ENCODE results near the gene CHMP4B.
A peak's percentile ranks its signal among the peaks of the same experiment; 100 is the strongest.

Gene CHMP4B

DNA sequence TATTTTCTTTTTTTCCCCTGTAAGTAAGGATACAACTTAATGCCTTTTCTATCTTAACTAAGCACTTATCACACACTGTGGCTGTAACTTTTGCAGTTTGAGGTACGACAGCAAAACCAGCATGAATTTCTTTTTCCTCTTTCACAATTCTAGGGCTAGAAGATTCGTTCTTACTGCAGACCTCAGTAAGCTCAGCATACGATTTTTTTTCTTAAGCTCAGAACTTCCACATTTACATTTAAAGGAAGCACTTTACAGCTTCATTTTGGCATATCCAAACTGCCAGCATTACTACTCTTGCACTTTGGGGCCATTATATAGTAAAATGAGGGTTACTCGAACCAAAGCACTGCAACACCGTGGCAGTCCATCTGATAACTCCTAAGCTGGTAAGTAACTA is 889 bp upstream of the CHMP4B start:
- H3K36me3 ChIP-seq (ENCODE audit: insufficient read depth, low read length), result peaks cover 4% of the 10 kb centered on the region
- no peak overlapping the region for H3K4me3 ChIP-seq (ENCODE audit: low read length)
- no peak overlapping the region for H3K4me2 ChIP-seq (ENCODE audit: low read length)
- H3K27me3 ChIP-seq (ENCODE audit: control insufficient read depth, insufficient read depth, low read length), result no peaks in the 10 kb centered on the region
- H3K9me3 ChIP-seq (replicated peaks; ENCODE audit: low read length), result no peaks in the 10 kb centered on the region
- H3K9ac ChIP-seq (ENCODE audit: low read depth, low read length), result no peak overlapping the region
- peaks cover 12% of the 10 kb centered on the region for H3K4me1 ChIP-seq (ENCODE audit: control insufficient read depth, insufficient read depth, low read length)

DNA sequence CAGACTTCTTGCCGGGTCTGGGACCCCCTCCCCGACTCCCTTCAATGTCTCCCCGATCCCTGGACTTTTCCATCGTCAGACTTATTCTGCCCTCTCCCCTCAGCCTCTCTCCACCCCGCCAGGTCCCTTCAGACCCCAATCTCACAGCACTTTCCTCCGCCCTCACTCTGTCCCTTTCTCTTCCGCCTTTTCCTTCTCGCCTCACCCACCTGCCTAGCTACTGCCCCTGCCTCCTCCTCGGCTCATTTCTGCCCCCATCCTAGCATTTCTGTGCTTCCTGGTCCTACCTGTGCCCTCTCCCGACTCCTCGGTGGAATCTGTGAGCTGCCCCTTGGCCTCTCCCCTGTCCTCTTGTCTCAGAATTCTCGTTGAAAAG is 616 bp downstream of the CHMP4B start:
- peaks cover 12% of the 10 kb centered on the region for H3K4me1 ChIP-seq (ENCODE audit: control insufficient read depth, insufficient read depth, low read length)
- H3K4me3 ChIP-seq (ENCODE audit: low read length), result peak overlapping the region; percentile 81

DNA sequence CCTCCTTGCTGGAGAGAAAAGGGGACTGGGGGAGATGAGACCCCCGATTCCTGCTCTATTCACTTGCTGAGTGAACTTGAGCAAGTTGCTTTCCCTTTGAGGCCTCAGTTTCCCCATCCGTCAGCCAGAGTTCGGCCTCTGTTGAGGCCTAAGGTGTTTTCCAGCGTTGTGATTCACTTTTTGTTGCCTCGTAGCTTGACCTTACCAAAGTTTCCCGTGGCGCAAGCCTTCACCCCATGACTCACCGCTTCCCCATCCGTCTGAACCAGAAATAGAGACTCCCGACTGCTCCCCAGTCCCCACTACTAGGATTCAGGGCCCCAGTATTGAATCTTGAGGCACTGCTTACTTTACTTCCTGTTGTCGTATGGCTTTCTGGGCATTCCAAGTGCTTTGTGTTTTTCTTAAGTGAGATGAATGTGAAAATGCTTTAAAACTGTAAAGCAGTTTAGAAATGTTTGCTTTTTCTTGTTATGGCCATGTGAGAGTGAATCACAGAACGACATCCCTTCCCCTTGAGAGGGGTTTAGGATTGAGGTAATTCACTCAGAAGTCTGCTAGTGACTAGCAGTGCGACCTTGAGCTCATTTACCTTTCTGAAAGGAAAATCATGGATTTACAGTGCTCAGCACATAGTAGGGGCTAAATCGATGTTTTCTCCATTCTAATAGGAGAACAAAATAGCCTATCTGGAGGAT is 1.2 kb downstream of the CHMP4B start:
- Histone ChIP-seq H3K4me3 (ENCODE audit: low read length) (peak overlapping the region; percentile 81), H3K27me3 (ENCODE audit: control insufficient read depth, insufficient read depth, low read length) (no peaks in the 10 kb centered on the region), H3K4me2 (ENCODE audit: low read length) (peak overlapping the region; percentile 97), H3K36me3 (ENCODE audit: insufficient read depth, low read length) (peaks cover 4% of the 10 kb centered on the region), H3K4me1 (ENCODE audit: control insufficient read depth, insufficient read depth, low read length) (peaks cover 12% of the 10 kb centered on the region), H3K9ac (ENCODE audit: low read depth, low read length) (peak overlapping the region; percentile 96), H3K9me3 (replicated peaks; ENCODE audit: low read length) (no peaks in the 10 kb centered on the region)

More for the DNA sequence above, 616 bp downstream of the CHMP4B start:
- H3K9ac ChIP-seq (ENCODE audit: low read depth, low read length), result peak overlapping the region; percentile 96
- no peaks in the 10 kb centered on the region for H3K9me3 ChIP-seq (replicated peaks; ENCODE audit: low read length)
- peak overlapping the region; percentile 97 for H3K4me2 ChIP-seq (ENCODE audit: low read length)
- no peaks in the 10 kb centered on the region for H3K27me3 ChIP-seq (ENCODE audit: control insufficient read depth, insufficient read depth, low read length)
- peaks cover 4% of the 10 kb centered on the region for H3K36me3 ChIP-seq (ENCODE audit: insufficient read depth, low read length)

DNA sequence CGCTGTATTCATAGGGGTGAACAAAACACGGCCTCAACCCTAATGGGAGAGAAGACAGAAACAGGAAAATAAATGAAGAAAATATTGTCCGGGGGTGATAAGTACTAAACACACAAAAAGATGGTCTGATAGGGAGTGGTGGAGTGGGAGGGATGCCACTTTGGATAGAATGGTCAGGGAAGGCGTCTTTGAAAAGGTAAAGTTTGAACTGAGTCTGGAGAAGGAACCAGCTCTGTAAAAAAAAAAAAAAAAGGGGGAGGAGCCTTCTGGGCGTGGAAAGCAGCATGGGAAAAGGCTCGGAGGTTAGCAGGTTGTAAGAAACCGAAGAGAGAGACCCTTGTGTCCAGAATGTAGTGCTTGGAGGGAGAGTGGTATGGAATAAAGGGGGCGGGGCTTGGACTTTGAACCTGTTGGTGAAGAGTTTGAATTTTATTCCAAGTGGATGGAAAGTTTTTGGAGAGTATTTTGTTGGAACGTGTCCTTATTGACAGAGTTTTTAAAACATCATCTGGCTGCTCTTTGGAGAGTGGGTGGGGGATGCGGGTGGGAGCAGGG is 1.8 kb downstream of the CHMP4B start:
- H3K4me2 ChIP-seq (ENCODE audit: low read length), result peak overlapping the region; percentile 97
- H3K9me3 ChIP-seq (replicated peaks; ENCODE audit: low read length), result no peaks in the 10 kb centered on the region
- peaks cover 4% of the 10 kb centered on the region for H3K36me3 ChIP-seq (ENCODE audit: insufficient read depth, low read length)
- peak overlapping the region; percentile 96 for H3K9ac ChIP-seq (ENCODE audit: low read depth, low read length)
- H3K27me3 ChIP-seq (ENCODE audit: control insufficient read depth, insufficient read depth, low read length), result no peaks in the 10 kb centered on the region
- peaks cover 12% of the 10 kb centered on the region for H3K4me1 ChIP-seq (ENCODE audit: control insufficient read depth, insufficient read depth, low read length)
- peak overlapping the region; percentile 81 for H3K4me3 ChIP-seq (ENCODE audit: low read length)

DNA sequence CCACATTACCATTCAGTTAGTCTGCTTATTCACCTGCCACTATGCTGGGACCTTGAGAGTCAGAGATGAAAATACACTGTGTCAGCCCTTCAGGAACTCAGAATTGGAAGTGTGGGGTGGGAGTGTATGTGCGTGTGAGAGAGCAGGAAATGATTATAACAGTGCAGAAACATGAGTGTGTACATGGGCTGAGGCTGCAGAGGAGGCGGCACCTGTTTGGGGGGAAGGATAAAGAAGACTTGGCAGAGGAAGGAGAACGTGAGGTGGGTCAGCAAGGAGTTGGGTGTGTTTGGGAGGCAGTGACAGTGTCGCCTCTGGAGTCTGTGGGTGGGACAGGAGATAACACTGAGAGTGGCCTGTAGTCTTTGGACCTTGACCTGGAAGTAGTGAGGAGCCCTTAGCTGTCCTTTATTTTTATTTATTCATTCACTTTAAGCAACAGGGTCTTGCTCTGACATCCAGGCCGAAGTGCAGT is 3.1 kb downstream of the CHMP4B start:
- H3K9me3 ChIP-seq (replicated peaks; ENCODE audit: low read length), result no peaks in the 10 kb centered on the region
- H3K27me3 ChIP-seq (ENCODE audit: control insufficient read depth, insufficient read depth, low read length), result no peaks in the 10 kb centered on the region
- H3K4me2 ChIP-seq (ENCODE audit: low read length), result peak overlapping the region; percentile 1
- peaks cover 4% of the 10 kb centered on the region for H3K36me3 ChIP-seq (ENCODE audit: insufficient read depth, low read length)
- H3K4me1 ChIP-seq (ENCODE audit: control insufficient read depth, insufficient read depth, low read length), result peaks cover 12% of the 10 kb centered on the region
- H3K4me3 ChIP-seq (ENCODE audit: low read length), result no peak overlapping the region
- no peak overlapping the region for H3K9ac ChIP-seq (ENCODE audit: low read depth, low read length)

DNA sequence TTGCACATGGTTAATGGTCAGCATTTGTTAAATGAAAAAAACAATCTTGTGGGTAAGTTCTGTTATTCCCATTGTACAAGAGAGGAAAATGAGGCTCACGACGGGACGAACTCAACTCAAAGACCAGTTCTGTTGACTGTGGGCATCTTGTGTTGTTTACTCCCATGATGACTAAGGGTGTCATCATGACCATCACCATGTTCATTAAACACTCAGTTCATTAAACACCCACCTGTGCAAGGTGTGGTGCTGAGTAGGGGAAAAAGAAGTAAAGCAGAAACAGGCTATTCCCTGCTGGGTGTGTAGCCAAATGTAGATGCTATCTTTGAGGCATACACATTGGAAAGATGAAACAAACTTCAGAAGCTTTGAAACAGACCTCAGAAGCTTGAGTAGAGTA is 4.5 kb downstream of the CHMP4B start:
- H3K9ac ChIP-seq (ENCODE audit: low read depth, low read length), result no peak overlapping the region
- H3K4me2 ChIP-seq (ENCODE audit: low read length), result no peak overlapping the region
- H3K4me3 ChIP-seq (ENCODE audit: low read length), result no peak overlapping the region
- H3K27me3 ChIP-seq (ENCODE audit: control insufficient read depth, insufficient read depth, low read length), result no peaks in the 10 kb centered on the region
- peaks cover 12% of the 10 kb centered on the region for H3K4me1 ChIP-seq (ENCODE audit: control insufficient read depth, insufficient read depth, low read length)
- peaks cover 4% of the 10 kb centered on the region for H3K36me3 ChIP-seq (ENCODE audit: insufficient read depth, low read length)
- no peaks in the 10 kb centered on the region for H3K9me3 ChIP-seq (replicated peaks; ENCODE audit: low read length)

DNA sequence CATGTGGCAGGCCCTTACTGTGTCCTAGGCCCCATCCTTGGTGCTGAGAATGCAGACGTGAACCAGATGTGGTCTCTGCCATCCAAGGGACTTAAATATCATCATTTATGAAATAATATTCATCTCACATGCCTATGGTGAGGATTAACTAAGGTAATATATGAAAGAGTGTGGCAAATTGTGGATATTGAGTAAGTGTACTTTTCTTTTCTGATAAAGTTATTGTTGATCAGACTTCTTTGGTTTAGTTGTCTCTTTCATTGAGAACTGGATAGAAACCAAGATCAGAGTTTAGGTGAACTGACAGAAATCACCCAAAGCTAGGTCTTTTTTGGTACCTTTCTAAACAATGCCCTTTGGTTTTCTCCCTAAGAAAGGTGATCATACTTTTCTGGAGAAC is 5.0 kb downstream of the CHMP4B start:
- Histone ChIP-seq H3K27me3 (ENCODE audit: control insufficient read depth, insufficient read depth, low read length) (no peaks in the 10 kb centered on the region), H3K9me3 (replicated peaks; ENCODE audit: low read length) (no peaks in the 10 kb centered on the region), H3K36me3 (ENCODE audit: insufficient read depth, low read length) (peaks cover 4% of the 10 kb centered on the region), H3K4me2 (ENCODE audit: low read length) (no peak overlapping the region), H3K4me3 (ENCODE audit: low read length) (no peak overlapping the region), H3K9ac (ENCODE audit: low read depth, low read length) (no peak overlapping the region), H3K4me1 (ENCODE audit: control insufficient read depth, insufficient read depth, low read length) (peaks cover 12% of the 10 kb centered on the region)

DNA sequence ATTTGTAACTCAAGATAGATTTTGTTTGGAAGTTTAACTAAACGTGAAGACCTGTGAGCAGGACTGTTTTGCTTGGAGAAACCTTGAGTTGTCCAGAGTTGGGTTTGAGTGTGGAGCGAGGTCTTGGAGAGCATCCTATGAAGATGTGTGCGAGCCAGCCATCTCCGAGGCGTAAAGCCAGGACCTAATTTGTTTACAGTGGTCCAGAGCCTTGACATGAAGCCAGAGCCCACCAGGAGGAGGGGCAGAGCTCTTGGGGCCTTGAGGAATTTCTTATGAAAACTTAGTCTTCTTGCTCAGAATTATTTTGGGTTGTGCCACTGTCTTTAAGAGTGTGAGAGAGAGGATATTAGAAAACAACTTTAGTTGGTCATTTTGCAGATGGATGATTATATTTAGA is 6.3 kb downstream of the CHMP4B start:
- Histone ChIP-seq H3K27me3 (ENCODE audit: control insufficient read depth, insufficient read depth, low read length) (no peaks in the 10 kb centered on the region), H3K4me3 (ENCODE audit: low read length) (no peak overlapping the region), H3K36me3 (ENCODE audit: insufficient read depth, low read length) (peaks cover 4% of the 10 kb centered on the region), H3K4me2 (ENCODE audit: low read length) (no peak overlapping the region), H3K9ac (ENCODE audit: low read depth, low read length) (no peak overlapping the region), H3K4me1 (ENCODE audit: control insufficient read depth, insufficient read depth, low read length) (peaks cover 11% of the 10 kb centered on the region), H3K9me3 (replicated peaks; ENCODE audit: low read length) (no peaks in the 10 kb centered on the region)

DNA sequence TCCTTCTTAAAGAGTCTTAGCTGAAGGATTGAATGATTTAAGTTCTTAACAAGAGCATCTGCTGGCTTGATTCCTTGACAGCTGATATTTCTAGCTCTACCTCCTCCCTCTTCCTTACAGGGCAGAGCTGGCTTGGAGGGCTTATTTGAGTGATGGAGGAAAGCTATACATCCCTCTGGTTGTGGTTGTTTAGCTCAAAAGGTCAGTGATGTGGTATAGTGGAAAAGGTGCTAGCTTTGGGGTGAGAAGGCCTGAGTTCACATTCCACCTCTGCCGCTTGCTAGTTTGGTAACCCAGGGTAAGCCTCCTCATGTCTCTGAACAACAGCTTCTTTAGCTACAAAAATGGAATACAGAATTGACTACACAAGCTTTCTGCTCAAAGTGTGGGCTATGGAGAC is 8.3 kb downstream of the CHMP4B start:
- H3K4me3 ChIP-seq (ENCODE audit: low read length), result no peak overlapping the region
- H3K4me2 ChIP-seq (ENCODE audit: low read length), result no peak overlapping the region
- no peaks in the 10 kb centered on the region for H3K9me3 ChIP-seq (replicated peaks; ENCODE audit: low read length)
- H3K9ac ChIP-seq (ENCODE audit: low read depth, low read length), result no peak overlapping the region
- H3K27me3 ChIP-seq (ENCODE audit: control insufficient read depth, insufficient read depth, low read length), result no peaks in the 10 kb centered on the region
- peaks cover 4% of the 10 kb centered on the region for H3K36me3 ChIP-seq (ENCODE audit: insufficient read depth, low read length)
- no peaks in the 10 kb centered on the region for H3K4me1 ChIP-seq (ENCODE audit: control insufficient read depth, insufficient read depth, low read length)

DNA sequence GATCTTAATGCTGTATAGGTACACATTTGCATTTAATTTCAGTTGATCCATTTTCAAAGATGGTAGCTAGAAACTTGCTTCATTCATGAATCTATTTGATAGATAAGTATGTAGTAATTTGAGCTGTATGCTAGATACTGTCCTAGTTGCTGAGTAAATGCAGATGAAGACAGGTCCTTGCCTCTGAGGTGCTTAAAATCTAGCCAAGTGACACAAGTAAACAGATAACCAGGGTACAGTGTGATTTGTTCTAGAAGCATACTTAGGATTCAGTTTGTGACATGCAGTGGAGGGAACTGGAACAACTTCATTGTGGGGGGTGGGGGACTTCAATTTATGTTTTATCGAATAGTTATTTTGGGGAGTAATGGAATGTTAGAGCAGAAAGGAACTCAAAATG is 9.2 kb downstream of the CHMP4B start:
- Histone ChIP-seq H3K36me3 (ENCODE audit: insufficient read depth, low read length) (no peaks in the 10 kb centered on the region), H3K27me3 (ENCODE audit: control insufficient read depth, insufficient read depth, low read length) (no peaks in the 10 kb centered on the region), H3K9ac (ENCODE audit: low read depth, low read length) (no peak overlapping the region), H3K9me3 (replicated peaks; ENCODE audit: low read length) (no peaks in the 10 kb centered on the region), H3K4me2 (ENCODE audit: low read length) (no peak overlapping the region), H3K4me1 (ENCODE audit: control insufficient read depth, insufficient read depth, low read length) (no peaks in the 10 kb centered on the region), H3K4me3 (ENCODE audit: low read length) (no peak overlapping the region)

DNA sequence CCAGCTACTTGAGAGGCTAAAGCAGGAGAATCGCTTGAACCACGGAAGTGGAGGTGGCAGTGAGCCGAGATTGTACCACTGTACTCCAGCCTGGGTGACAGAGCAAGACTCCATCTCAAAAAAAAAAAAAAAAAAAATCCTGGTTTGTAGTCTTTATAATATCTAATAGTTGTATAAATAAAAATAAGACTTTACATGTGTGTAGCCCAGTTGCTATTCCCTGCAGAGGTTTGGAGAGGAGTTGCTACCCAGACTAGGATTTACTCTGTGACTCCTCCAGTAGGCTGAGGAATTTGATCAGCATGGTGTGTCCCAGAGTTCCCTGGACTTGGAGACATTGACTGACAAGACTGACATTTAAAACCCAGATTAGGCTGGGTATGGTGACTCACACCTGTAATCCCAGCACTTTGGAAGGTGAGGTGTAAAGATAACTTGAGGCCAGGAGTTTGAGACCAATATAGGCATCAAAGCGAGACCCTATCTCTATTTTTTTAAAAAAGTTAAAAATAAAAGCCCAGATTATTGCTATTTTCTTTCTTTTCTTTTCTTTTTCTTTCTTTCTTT is 10.2 kb downstream of the CHMP4B start:
- Histone ChIP-seq H3K9ac (ENCODE audit: low read depth, low read length) (no peak overlapping the region), H3K4me2 (ENCODE audit: low read length) (no peak overlapping the region), H3K27me3 (ENCODE audit: control insufficient read depth, insufficient read depth, low read length) (no peaks in the 10 kb centered on the region), H3K36me3 (ENCODE audit: insufficient read depth, low read length) (no peaks in the 10 kb centered on the region), H3K9me3 (replicated peaks; ENCODE audit: low read length) (no peaks in the 10 kb centered on the region), H3K4me1 (ENCODE audit: control insufficient read depth, insufficient read depth, low read length) (no peaks in the 10 kb centered on the region), H3K4me3 (ENCODE audit: low read length) (no peak overlapping the region)

DNA sequence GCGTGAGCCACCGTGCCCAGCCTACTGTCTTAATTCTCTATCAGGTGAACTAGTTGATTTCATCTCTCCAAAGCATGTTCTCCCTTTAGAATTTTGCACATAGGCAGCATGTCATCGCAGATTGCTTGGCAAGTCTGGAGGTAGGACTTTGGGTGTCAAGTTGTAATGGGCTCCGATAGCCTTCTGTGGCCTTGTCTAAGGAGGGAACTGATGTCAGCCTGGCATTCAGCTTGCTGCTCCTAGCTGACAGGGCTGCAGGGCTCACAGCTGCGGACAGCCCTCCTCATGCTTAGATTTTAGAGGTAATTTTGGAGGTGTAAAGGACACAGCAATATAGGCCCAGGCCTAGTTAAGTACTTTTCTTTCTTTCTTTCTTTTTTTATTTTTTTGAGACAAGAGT is 11.3 kb downstream of the CHMP4B start:
- peaks cover under 1% of the 10 kb centered on the region for H3K4me1 ChIP-seq (ENCODE audit: control insufficient read depth, insufficient read depth, low read length)
- H3K9ac ChIP-seq (ENCODE audit: low read depth, low read length), result no peak overlapping the region
- no peaks in the 10 kb centered on the region for H3K36me3 ChIP-seq (ENCODE audit: insufficient read depth, low read length)
- H3K9me3 ChIP-seq (replicated peaks; ENCODE audit: low read length), result no peaks in the 10 kb centered on the region
- no peak overlapping the region for H3K4me2 ChIP-seq (ENCODE audit: low read length)
- H3K27me3 ChIP-seq (ENCODE audit: control insufficient read depth, insufficient read depth, low read length), result no peaks in the 10 kb centered on the region
- H3K4me3 ChIP-seq (ENCODE audit: low read length), result no peak overlapping the region
